HG02763 (cell line): ENCODE measurements around the gene PMS2.
"Not testable (repeated sequence)": the region's sequence is repeated elsewhere in the genome, so short reads cannot be mapped to it uniquely, and the experiment has no call there.

Experiments used
- ATAC-seq: cut with Tn5 transposase; IDR thresholded peaks from one replicate; pipeline ENCODE4 v1.9.1; 2021; ENCODE audit warnings: mild to moderate bottlenecking, moderate library complexity; ENCODE audit not compliant: unreplicated experiment

Gene PMS2

GRCh38 chr7:6008668-6009611, at the start of gene PMS2, which contains the start of gene AIMP2:
Gene PMS2 (minus strand): TSS chr7:6009049. CDS start chr7:6009019, 30 bp downstream.
Gene AIMP2 (plus strand): TSS chr7:6009272. CDS start chr7:6009364, 92 bp downstream.
- ATAC-seq, result peak; percentile 96

GRCh38 chr7:6057316-6058129, 48.7 kb upstream of the PMS2 start:
- ATAC-seq, result no peak

GRCh38 chr7:6056616-6057015, 47.8 kb upstream of the PMS2 start:
- ATAC-seq, result no peak

- not testable (repeated sequence) for ATAC-seq
Observed at GRCh38 chr7:6051185-6051584, 42.3 kb upstream of the PMS2 start.

GRCh38 chr7:6049780-6050179, 40.9 kb upstream of the PMS2 start:
- no peak for ATAC-seq

GRCh38 chr7:6035686-6036085, 26.8 kb upstream of the PMS2 start:
- ATAC-seq, result no peak

GRCh38 chr7:6035165-6035564, 26.3 kb upstream of the PMS2 start:
- ATAC-seq, result no peak

GRCh38 chr7:6032641-6033040, 23.8 kb upstream of the PMS2 start:
- ATAC-seq, result no peak

- ATAC-seq, result no peak
Observed at GRCh38 chr7:6032167-6032566, 23.3 kb upstream of the PMS2 start.

GRCh38 chr7:6031567-6031966, 22.7 kb upstream of the PMS2 start:
- no peak for ATAC-seq

GRCh38 chr7:6030988-6031387, 22.1 kb upstream of the PMS2 start, which contains the start of gene ANKRD61:
Gene ANKRD61 (plus strand): TSS chr7:6031376. CDS start chr7:6031376, 0 bp downstream.
- ATAC-seq, result no peak

- no peak for ATAC-seq
Observed at GRCh38 chr7:6028563-6028962, 19.7 kb upstream of the PMS2 start.

GRCh38 chr7:6027806-6028365, 19.0 kb upstream of the PMS2 start:
- ATAC-seq, result no peak

- ATAC-seq, result no peak
Observed at GRCh38 chr7:6026820-6027311, 18.0 kb upstream of the PMS2 start.

- no peak for ATAC-seq
Observed at GRCh38 chr7:6026011-6026819, 17.4 kb upstream of the PMS2 start.

GRCh38 chr7:6023974-6024435, 15.2 kb upstream of the PMS2 start:
- ATAC-seq, result no peak

- no peak for ATAC-seq
Observed at GRCh38 chr7:6022707-6023106, 13.9 kb upstream of the PMS2 start.

- no peak for ATAC-seq
Observed at GRCh38 chr7:6020371-6021286, 11.8 kb upstream of the PMS2 start.

- no peak for ATAC-seq
Observed at GRCh38 chr7:6016653-6016966, 7.8 kb upstream of the PMS2 start.
